ENCODE measurements around the gene TMEM26.

Gene TMEM26

GRCh38 chr10:61452655-61453641 lies at the start of gene TMEM26:
TSS of gene TMEM26 (minus strand) at chr10:61453381. CDS start at chr10:61453081, 300 bp downstream.
- in situ Hi-C loops (cut with MboI; ENCODE audit: low sequenced_read_pairs) = no loop called here

DNA sequence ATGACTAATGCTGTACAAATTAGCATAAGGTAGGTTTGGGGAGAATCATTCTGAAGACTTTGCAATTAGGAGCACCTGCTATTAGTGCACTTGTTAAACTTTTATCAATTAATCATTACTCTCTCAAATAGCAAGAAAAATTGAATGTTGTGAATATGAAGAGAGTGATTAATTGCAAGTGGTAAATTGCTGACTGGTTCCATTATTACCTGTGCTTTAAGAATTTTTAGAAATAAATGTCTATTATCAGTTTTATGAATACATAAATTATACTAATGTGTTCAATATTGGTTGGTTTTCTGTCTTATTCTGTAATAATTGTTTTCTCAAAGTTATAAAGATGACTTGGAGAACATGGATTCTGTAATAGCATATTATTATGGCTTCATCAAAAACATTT lies 47.3 kb upstream of the TMEM26 start:
- in situ Hi-C loops (cut with MboI; ENCODE audit: low sequenced_read_pairs) = no loop called here

- in situ Hi-C loops (cut with MboI; ENCODE audit: low sequenced_read_pairs) = no loop called here
Observed at GRCh38 chr10:61492364-61492995, 39.3 kb upstream of the TMEM26 start.

DNA sequence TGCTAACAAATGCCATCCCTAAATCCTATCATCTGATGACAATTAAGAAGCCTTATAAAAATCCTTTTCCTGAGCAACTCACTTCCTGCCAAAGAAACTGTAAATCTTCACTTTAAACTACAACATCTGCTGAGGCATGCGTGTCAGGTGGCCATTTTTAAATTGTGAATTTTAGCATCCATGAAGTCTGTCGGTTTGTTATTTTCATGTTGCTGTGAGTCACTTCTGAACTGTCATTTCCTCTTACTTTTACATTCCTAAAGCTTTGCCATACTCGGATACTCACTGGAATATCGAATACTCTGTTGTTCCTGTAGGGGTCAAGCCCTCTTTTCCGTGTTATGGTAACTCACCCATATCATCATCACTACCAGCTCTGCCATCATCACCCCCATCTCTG lies 34.3 kb upstream of the TMEM26 start:
- in situ Hi-C loops (cut with MboI; ENCODE audit: low sequenced_read_pairs) = no loop called here

DNA sequence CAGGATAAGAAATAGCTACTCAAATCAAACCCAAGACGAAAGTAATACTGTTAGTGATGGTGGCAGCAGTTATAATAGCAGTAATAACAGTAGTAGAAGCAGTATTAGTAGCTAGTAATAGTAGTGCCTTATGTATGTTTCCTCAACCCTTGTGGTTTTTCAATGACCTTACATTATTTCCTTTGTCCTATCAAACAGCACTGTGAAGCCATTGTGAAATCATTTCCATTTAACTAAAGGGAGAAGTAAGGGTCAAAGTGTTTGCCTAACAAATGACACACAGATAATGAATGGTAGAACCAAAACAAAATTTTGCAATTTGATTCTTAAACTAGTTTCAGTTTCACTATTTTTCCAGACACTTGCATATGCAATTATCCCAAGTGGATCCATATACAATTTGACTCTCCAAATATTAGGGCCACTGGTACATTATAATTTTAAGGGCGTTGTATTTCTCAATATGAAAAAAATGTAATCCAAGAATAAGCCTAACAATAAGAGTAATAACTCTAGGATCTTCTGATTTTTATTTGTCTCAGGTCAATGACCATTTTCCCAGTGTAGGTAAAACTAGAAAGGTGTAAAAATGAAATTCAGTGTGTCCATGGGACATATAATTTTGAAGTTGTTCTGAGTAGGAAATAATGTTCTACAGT lies 33.7 kb upstream of the TMEM26 start:
- in situ Hi-C loops (cut with MboI; ENCODE audit: low sequenced_read_pairs) = no loop called here

DNA sequence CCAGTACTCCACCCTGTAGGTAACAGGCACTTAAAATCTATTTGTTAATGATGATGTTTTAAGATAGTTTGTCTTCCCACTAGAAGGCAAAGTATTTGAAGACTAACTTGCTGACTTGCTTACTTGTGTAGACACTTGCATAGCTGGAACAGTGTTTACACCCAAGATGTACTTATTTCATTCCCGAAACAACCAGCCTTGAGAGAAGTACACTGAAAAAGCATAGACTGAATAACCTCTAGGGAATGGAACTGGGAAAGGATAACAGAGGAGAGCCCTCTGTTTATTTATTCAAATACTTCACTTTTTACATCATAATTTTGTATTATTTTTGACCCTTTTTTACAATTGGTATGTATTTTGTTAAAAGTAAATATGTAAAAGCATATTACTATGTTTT lies 33.1 kb upstream of the TMEM26 start:
- in situ Hi-C loops (cut with MboI; ENCODE audit: low sequenced_read_pairs) = no loop called here

DNA sequence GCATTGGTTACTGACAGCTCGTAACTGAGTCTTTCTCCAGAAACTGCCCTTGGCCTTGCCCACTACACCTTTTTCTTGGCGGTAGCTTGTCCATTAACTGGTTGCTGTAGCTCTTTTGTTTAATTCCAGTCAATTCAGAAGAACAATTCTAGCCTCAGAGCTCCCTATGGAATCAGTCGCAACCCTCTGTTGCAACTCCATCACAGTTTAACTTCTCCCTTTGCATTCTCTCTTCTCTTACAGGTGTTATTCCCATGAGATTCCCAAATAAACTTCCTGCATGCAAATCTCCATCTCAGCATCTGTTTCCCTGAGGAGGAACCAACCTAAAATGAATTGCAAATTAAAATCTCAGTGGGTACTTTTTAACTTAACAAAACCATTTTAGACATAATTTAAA lies 28.4 kb upstream of the TMEM26 start:
- in situ Hi-C loops (cut with MboI; ENCODE audit: low sequenced_read_pairs) = no loop called here

DNA sequence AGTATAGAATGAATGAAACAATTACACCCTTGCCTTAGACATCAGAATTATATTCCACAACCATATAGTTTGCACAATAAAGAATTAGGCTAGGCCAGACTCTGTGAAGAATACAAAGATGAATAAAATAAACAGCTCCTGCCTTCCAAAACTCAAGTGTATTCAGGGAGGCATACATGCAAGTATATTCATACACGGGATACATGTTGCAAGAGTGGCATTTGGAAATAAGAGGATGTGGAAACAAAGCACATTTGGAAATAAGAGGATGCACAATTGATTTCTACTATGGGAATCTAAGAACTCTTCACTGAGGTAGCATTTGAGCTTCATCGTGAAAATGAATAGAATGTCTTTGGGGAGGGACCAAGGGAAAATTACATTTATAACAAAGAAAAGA lies 27.0 kb upstream of the TMEM26 start:
- in situ Hi-C loops (cut with MboI; ENCODE audit: low sequenced_read_pairs) = no loop called here

DNA sequence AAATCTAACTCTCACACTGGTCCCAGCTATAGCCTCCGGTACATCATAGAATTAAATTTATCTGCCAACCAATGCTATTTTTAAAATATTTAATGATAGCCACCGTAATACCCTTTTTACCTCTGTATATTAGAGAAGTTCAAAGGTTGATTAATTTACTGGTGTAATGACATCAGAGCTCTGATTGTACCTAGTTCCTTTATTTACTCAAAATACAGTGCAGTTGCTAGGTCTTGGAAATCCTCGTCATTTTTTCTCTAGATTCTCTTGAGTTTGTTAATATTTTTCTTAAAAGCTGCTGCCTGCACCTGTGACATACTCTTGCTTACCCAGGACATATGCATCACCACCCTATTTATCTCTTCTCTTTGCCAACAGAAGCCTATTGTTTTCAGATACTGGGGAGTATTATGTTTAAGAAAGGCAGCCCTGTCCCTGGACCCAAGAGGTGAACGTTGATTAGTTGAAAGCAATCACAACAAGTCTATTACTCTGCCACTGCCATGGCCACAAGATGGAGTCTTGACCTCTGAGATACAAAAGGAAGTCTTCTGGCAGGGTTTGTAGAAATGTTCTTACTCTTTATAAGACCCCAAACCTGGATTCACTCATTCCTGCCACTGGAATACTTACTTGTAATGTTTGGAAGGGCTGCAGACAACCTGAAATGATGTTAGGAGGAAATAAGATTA lies 25.6 kb upstream of the TMEM26 start:
- in situ Hi-C loops (cut with MboI; ENCODE audit: low sequenced_read_pairs) = no loop called here

DNA sequence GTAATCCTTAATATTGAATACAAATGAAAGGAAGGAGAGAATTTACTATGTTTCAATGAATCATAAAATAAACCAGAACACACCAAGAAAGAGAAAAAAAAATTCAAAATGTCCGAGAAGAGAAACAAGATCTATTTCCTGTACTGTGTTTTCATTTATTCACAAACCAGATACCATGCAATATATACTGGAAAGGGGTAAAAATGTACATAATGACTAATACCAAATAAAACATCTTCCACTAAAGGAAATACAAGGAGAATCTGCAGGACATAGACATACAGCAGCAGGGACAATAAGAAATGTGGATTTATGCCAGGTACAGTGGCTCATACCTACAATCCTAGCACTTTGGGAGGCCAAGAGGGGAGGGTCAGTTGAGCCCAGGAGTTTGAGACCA lies 24.3 kb upstream of the TMEM26 start:
- in situ Hi-C loops (cut with MboI; ENCODE audit: low sequenced_read_pairs) = no loop called here

DNA sequence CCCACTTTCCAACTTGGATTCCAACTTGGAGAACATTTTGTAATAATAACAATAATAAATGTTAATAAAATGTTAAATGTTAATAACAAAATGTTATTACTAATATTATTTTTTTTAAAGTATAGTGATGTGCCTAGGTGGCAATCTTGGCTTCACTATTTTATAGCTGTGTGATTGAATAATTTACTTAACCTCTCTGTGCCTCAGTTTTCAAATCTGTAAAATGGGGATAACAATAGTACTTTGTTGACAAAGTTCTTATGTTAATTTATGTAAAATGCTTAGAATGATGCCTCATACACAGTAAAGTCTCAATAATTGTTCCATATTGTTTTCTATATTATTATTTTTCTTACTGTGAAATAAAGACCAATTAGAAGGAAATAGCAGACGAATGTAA lies 23.3 kb upstream of the TMEM26 start:
- in situ Hi-C loops (cut with MboI; ENCODE audit: low sequenced_read_pairs) = no loop called here

GRCh38 chr10:61475449-61475873 lies 22.3 kb upstream of the TMEM26 start:
- in situ Hi-C loops (cut with MboI; ENCODE audit: low sequenced_read_pairs) = no loop called here

- in situ Hi-C loops (cut with MboI; ENCODE audit: low sequenced_read_pairs) = no loop called here
Observed at GRCh38 chr10:61472090-61472674, 19.0 kb upstream of the TMEM26 start.

DNA sequence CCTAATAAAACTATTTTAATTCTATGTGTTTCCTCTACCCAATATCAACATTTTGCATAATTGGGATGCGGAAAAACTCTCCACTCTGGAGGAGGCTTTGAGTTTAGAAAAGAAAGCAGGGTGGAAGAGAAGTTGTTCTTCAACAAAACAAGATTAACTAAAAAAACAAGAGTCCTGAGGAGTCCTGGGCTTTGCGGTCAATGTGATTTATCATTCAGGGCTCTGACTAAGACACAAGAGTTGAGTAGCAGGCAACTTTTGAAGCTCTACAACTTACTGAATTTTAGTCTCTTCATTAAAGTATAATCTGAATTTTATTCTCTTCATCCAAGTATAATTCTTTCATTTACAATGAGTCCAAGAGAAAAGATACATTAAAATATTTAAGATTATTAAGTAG lies 18.3 kb upstream of the TMEM26 start:
- in situ Hi-C loops (cut with MboI; ENCODE audit: low sequenced_read_pairs) = no loop called here

GRCh38 chr10:61470740-61471139 lies 17.6 kb upstream of the TMEM26 start:
- in situ Hi-C loops (cut with MboI; ENCODE audit: low sequenced_read_pairs) = no loop called here

DNA sequence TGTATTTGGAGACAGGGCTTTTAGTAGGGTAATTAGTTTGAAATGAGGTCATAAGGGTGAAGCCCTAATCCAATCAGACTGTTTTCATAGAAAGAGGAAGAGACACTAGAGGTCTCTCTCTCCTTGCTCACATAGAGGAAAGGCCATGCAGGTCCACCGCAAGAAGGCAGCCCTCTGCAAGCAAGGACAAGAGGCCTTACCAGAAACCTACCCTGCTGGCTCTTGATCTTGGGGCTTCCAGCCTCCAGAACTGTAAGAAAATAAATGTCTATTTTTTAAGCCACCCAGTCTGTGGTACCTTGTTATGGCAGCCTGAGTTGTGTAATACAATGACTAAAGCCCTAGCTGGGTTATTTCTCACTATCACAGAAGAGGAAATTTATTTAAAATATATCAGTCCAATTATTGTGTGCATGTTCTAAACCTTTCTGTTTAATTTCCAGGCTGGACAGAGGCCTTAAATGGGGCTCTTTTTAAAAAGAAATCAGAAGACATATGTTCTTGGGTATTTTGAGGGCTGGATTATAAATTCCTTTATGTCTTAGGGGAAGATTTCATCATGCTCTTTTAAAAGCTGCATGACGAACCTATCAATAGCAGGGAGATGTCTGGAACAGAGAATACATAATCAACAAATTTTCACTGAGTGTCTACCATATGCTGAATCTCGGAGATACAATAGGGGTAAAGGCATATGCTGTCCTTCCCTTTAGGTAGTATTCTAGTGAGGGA lies 12.9 kb upstream of the TMEM26 start:
- in situ Hi-C loops (cut with MboI; ENCODE audit: low sequenced_read_pairs) = no loop called here

GRCh38 chr10:61465171-61465496 lies 12.0 kb upstream of the TMEM26 start:
- in situ Hi-C loops (cut with MboI; ENCODE audit: low sequenced_read_pairs) = no loop called here

GRCh38 chr10:61464461-61465170 lies 11.4 kb upstream of the TMEM26 start:
- in situ Hi-C loops (cut with MboI; ENCODE audit: low sequenced_read_pairs) = no loop called here

DNA sequence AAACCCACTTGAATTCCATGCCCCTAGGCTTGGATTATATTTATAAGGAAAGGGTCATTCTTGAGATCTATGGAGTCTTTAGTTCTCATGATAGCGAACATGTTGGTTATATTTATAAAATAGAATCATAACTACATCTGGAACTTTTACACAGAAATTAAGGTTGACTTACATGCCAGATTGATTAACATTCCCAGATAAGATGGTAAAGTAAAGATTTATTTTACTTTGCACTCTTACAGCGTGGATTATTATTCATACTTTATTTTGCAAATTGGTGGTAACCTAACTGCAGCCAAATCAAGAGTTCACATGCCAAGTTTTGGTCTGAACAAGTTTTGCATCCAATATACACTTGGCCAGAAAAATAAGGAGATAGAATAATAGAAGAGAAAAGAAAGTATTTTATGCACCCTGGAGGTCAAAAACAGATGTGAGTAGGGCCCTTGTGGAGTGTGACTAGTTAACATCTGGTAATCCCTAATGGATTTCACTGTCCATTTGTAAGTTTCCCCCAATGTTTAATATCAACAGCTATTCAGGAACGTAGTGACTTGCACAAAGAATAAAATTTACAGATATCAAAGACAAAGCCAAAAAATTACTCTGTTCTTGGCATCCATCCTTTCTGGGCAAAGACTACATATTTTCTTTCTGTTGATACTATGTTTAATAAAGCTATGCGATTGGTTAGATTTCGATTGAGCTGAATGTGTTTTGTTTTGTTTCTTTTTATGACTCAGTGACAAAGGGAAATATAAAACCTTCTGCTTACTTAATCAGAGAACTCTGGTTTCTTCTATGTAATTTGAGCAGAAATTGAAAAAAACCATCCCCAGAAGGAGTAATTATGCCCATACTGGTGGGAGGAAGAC lies 10.1 kb upstream of the TMEM26 start:
- in situ Hi-C loops (cut with MboI; ENCODE audit: low sequenced_read_pairs) = no loop called here
